GM23248 (cell line): ENCODE measurements around the gene POP7.

Experiments used
- EZH2 ChIP-seq: fragments of 200-600 bp; sonication (generic); IDR thresholded peaks from 2 replicates; pipeline ENCODE4 v1.6.1; 2018; ENCODE audit warnings: antibody characterized with exemption, mild to moderate bottlenecking; ENCODE audit not compliant: insufficient read depth, poor library complexity, severe bottlenecking
- EZH2phosphoT487 ChIP-seq: fragments of 200-600 bp; sonication (generic); IDR thresholded peaks from 2 replicates; pipeline ENCODE4 v1.6.1; 2018; ENCODE audit warnings: antibody characterized with exemption, moderate library complexity, mild to moderate bottlenecking, low read depth; ENCODE audit not compliant: insufficient read depth

DNA sequence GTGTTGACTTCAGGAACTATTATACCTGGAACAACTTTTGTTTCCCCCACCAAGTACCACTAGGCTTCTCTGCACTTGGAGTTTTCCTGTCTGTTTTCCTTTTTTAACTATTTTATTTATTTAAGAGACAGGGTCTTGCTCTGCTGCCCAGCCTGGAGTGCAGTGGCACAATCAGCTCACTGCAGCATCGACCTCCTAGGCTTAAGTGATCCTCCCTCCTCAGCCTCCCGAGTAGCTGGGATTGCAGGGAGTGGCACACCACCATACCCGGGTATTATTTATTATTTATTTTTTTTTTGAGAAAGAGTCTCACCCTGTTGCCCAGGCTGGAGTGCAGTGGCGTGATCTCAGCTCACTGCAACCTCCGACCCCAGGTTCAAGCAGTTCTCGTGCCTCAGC lies 9.8 kb upstream of the POP7 start:
- TF ChIP-seq EZH2phosphoT487 (no peak), EZH2 (no peak)
